ENCODE data around the gene TLE1. TPM values are rescaled to one million over a fixed set of nuclear protein-coding genes. Genes with fewer than 3 reads are reported as not detected.

The TLE1 gene
- total and polyA plus RNA-seq, 4 experiments from 2014 or later = 0.49 to 3.8 (median 1.6) TPM

GRCh38 chr9:81665322-81665871, 23.9 kb downstream of the TLE1 start:
- Mint-ChIP-seq H3K9me3 (peaks cover 0 to 3% (median 0%) of the 10 kb centered on the region in 8 donors), H3K36me3 (no peaks in the 10 kb centered on the region), H3K27ac (no peak overlapping the region), H3K4me3 (no peak overlapping the region), H3K27me3 (no peaks in the 10 kb centered on the region), H3K4me1 (no peaks in the 10 kb centered on the region)
- no peak for DNase-seq
- Histone ChIP-seq H3K9me3 (ENCODE audit: control insufficient read depth in 1 of 2, low read length in 2 of 2) (no peaks in the 10 kb centered on the region), H3K4me1 (ENCODE audit: insufficient read depth, low read length) (no peaks in the 10 kb centered on the region), H3K27me3 (ENCODE audit: insufficient read depth, low read length) (no peaks in the 10 kb centered on the region), H3K27ac (ENCODE audit: low read depth, low read length) (no peak overlapping the region), H3K4me3 (ENCODE audit: low read length in 2 of 2) (no peak overlapping the region), H3K36me3 (ENCODE audit: insufficient read depth, low read length) (no peaks in the 10 kb centered on the region)
- ChIA-PET CTCF (ENCODE audit: partially characterized antibody) (no interaction called here), POLR2A (ENCODE audit: partially characterized antibody) (no interaction called here)
- intact Hi-C loops (cut with micrococcal nuclease) = no loop called here

GRCh38 chr9:81664638-81665222, 24.6 kb downstream of the TLE1 start:
- Mint-ChIP-seq H3K4me1 (no peaks in the 10 kb centered on the region), H3K27me3 (no peaks in the 10 kb centered on the region), H3K4me3 (no peak overlapping the region), H3K27ac (no peak overlapping the region), H3K9me3 (peaks cover 0 to 4% (median under 1%) of the 10 kb centered on the region in 8 donors), H3K36me3 (no peaks in the 10 kb centered on the region)
- ChIA-PET CTCF (ENCODE audit: partially characterized antibody) (no interaction called here), POLR2A (ENCODE audit: partially characterized antibody) (no interaction called here)
- no peaks in the 10 kb centered on the region for H3K27me3 ChIP-seq (ENCODE audit: insufficient read depth, low read length)
- H3K36me3 ChIP-seq (ENCODE audit: insufficient read depth, low read length) = no peaks in the 10 kb centered on the region
- H3K27ac ChIP-seq (ENCODE audit: low read depth, low read length) = no peak overlapping the region
- no peak for DNase-seq
- H3K4me1 ChIP-seq (ENCODE audit: insufficient read depth, low read length) = no peaks in the 10 kb centered on the region
- intact Hi-C loops (cut with micrococcal nuclease) = no loop called here
- no peaks in the 10 kb centered on the region for H3K9me3 ChIP-seq (ENCODE audit: control insufficient read depth in 1 of 2, low read length in 2 of 2)
- no peak overlapping the region for H3K4me3 ChIP-seq (ENCODE audit: low read length in 2 of 2)

- Histone ChIP-seq H3K27me3 (ENCODE audit: insufficient read depth, low read length) (no peaks in the 10 kb centered on the region), H3K27ac (ENCODE audit: low read depth, low read length) (no peak overlapping the region), H3K4me1 (ENCODE audit: insufficient read depth, low read length) (no peaks in the 10 kb centered on the region), H3K4me3 (ENCODE audit: low read length in 2 of 2) (no peak overlapping the region), H3K9me3 (ENCODE audit: control insufficient read depth in 1 of 2, low read length in 2 of 2) (no peaks in the 10 kb centered on the region), H3K36me3 (ENCODE audit: insufficient read depth, low read length) (no peaks in the 10 kb centered on the region)
- no peaks in the 10 kb centered on the region for H3K4me1 Mint-ChIP-seq
- CTCF ChIA-PET (ENCODE audit: partially characterized antibody) = no interaction called here
- intact Hi-C loops (cut with micrococcal nuclease) = no loop called here
- POLR2A ChIA-PET (ENCODE audit: partially characterized antibody) = no interaction called here
- peaks cover 0 to 3% (median under 1%) of the 10 kb centered on the region in 8 donors for H3K9me3 Mint-ChIP-seq
- H3K27ac Mint-ChIP-seq = no peak overlapping the region
- no peak overlapping the region for H3K4me3 Mint-ChIP-seq
- DNase-seq = no peak
- H3K27me3 Mint-ChIP-seq = no peaks in the 10 kb centered on the region
- no peaks in the 10 kb centered on the region for H3K36me3 Mint-ChIP-seq
Measured at GRCh38 chr9:81661339-81661738, 28.0 kb downstream of the TLE1 start.

GRCh38 chr9:81656871-81657337, 32.4 kb downstream of the TLE1 start:
- no peaks in the 10 kb centered on the region for H3K36me3 ChIP-seq (ENCODE audit: insufficient read depth, low read length)
- Mint-ChIP-seq H3K4me1 (peaks cover 0 to 8% (median 4%) of the 10 kb centered on the region in 4 donors), H3K36me3 (no peaks in the 10 kb centered on the region), H3K4me3 (no peak overlapping the region), H3K9me3 (peaks cover 0 to 5% (median 2%) of the 10 kb centered on the region in 8 donors), H3K27me3 (no peaks in the 10 kb centered on the region), H3K27ac (no peak overlapping the region)
- ChIA-PET CTCF (ENCODE audit: partially characterized antibody) (no interaction called here), POLR2A (ENCODE audit: partially characterized antibody) (no interaction called here)
- no peaks in the 10 kb centered on the region for H3K9me3 ChIP-seq (ENCODE audit: control insufficient read depth in 1 of 2, low read length in 2 of 2)
- no peak for DNase-seq
- H3K4me1 ChIP-seq (ENCODE audit: insufficient read depth, low read length) = no peaks in the 10 kb centered on the region
- no peak overlapping the region for H3K27ac ChIP-seq (ENCODE audit: low read depth, low read length)
- intact Hi-C loops (cut with micrococcal nuclease) = no loop called here
- no peak overlapping the region for H3K4me3 ChIP-seq (ENCODE audit: low read length in 2 of 2)
- no peaks in the 10 kb centered on the region for H3K27me3 ChIP-seq (ENCODE audit: insufficient read depth, low read length)

GRCh38 chr9:81656004-81656403, 33.3 kb downstream of the TLE1 start:
- peaks cover 0 to 7% (median 1%) of the 10 kb centered on the region in 8 donors for H3K9me3 Mint-ChIP-seq
- H3K36me3 Mint-ChIP-seq = peaks cover 0 to 1% of the 10 kb centered on the region in 2 donors
- Histone ChIP-seq H3K4me1 (ENCODE audit: insufficient read depth, low read length) (no peaks in the 10 kb centered on the region), H3K9me3 (ENCODE audit: control insufficient read depth in 1 of 2, low read length in 2 of 2) (no peaks in the 10 kb centered on the region), H3K27me3 (ENCODE audit: insufficient read depth, low read length) (no peaks in the 10 kb centered on the region), H3K4me3 (ENCODE audit: low read length in 2 of 2) (no peak overlapping the region), H3K36me3 (ENCODE audit: insufficient read depth, low read length) (no peaks in the 10 kb centered on the region), H3K27ac (ENCODE audit: low read depth, low read length) (no peak overlapping the region)
- H3K27me3 Mint-ChIP-seq = no peaks in the 10 kb centered on the region
- no peak overlapping the region for H3K27ac Mint-ChIP-seq
- H3K4me3 Mint-ChIP-seq = no peak overlapping the region
- intact Hi-C loops (cut with micrococcal nuclease) = no loop called here
- POLR2A ChIA-PET (ENCODE audit: partially characterized antibody) = no interaction called here
- peak in 4 of 5 donors; percentile 0 to 11 (median 6) for DNase-seq
- CTCF ChIA-PET (ENCODE audit: partially characterized antibody) = no interaction called here
- H3K4me1 Mint-ChIP-seq = peaks cover 0 to 8% (median 4%) of the 10 kb centered on the region in 4 donors

GRCh38 chr9:81653240-81653639, 36.1 kb downstream of the TLE1 start:
- Mint-ChIP-seq H3K4me1 (peaks cover 0 to 8% (median 4%) of the 10 kb centered on the region in 4 donors), H3K4me3 (no peak overlapping the region), H3K27ac (no peak overlapping the region), H3K9me3 (peaks cover 0 to 4% (median 1%) of the 10 kb centered on the region in 8 donors), H3K36me3 (peaks cover 0 to 1% of the 10 kb centered on the region in 2 donors), H3K27me3 (no peaks in the 10 kb centered on the region)
- Histone ChIP-seq H3K4me3 (ENCODE audit: low read length in 2 of 2) (no peak overlapping the region), H3K27ac (ENCODE audit: low read depth, low read length) (no peak overlapping the region), H3K4me1 (ENCODE audit: insufficient read depth, low read length) (no peaks in the 10 kb centered on the region), H3K9me3 (ENCODE audit: control insufficient read depth in 1 of 2, low read length in 2 of 2) (no peaks in the 10 kb centered on the region), H3K27me3 (ENCODE audit: insufficient read depth, low read length) (no peaks in the 10 kb centered on the region), H3K36me3 (ENCODE audit: insufficient read depth, low read length) (no peaks in the 10 kb centered on the region)
- ChIA-PET CTCF (ENCODE audit: partially characterized antibody) (no interaction called here), POLR2A (ENCODE audit: partially characterized antibody) (no interaction called here)
- no peak for DNase-seq
- intact Hi-C loops (cut with micrococcal nuclease) = no loop called here

GRCh38 chr9:81652058-81652687, 37.2 kb downstream of the TLE1 start:
- DNase-seq = no peak
- CTCF ChIA-PET (ENCODE audit: partially characterized antibody) = no interaction called here
- no peaks in the 10 kb centered on the region for H3K27me3 ChIP-seq (ENCODE audit: insufficient read depth, low read length)
- Mint-ChIP-seq H3K27ac (no peak overlapping the region), H3K36me3 (peaks cover 0 to 1% of the 10 kb centered on the region in 2 donors), H3K27me3 (no peaks in the 10 kb centered on the region), H3K4me3 (no peak overlapping the region), H3K4me1 (peaks cover 0 to 8% (median 4%) of the 10 kb centered on the region in 4 donors), H3K9me3 (peaks cover 0 to 4% (median 1%) of the 10 kb centered on the region in 8 donors)
- no peak overlapping the region for H3K4me3 ChIP-seq (ENCODE audit: low read length in 2 of 2)
- POLR2A ChIA-PET (ENCODE audit: partially characterized antibody) = no interaction called here
- intact Hi-C loops (cut with micrococcal nuclease) = no loop called here
- no peak overlapping the region for H3K27ac ChIP-seq (ENCODE audit: low read depth, low read length)
- no peaks in the 10 kb centered on the region for H3K36me3 ChIP-seq (ENCODE audit: insufficient read depth, low read length)
- H3K4me1 ChIP-seq (ENCODE audit: insufficient read depth, low read length) = no peaks in the 10 kb centered on the region
- no peaks in the 10 kb centered on the region for H3K9me3 ChIP-seq (ENCODE audit: control insufficient read depth in 1 of 2, low read length in 2 of 2)
